Measurements from ENCODE around the gene NFIL3.
"Not testable (repeated sequence)": the region's sequence is repeated elsewhere in the genome, so short reads cannot be mapped to it uniquely, and the experiment has no call there.

NFIL3 gene

DNA sequence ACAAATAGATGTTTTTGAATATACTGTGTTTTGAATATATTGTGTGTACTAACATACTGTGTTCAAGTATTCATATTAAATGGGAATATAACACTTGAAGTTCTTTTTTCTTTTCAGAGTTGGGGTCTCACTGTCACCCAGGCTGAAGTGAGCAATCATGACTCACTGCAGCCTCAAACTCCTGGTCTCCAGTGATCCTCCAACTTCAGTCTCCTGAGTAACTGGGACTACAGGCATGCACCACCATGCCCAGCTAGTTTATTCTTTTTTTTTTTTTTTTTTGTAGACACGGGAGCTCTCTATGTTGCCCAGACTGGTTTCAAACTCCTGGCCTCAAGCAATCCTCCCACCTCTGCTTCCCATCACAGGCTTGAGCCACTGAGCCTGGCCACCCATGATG lies 38.7 kb downstream of the NFIL3 start:
- H3K9ac ChIP-seq (ENCODE audit: low read length), result no peak overlapping the region
- no peaks in the 10 kb centered on the region for H3K9me3 ChIP-seq (ENCODE audit: control insufficient read depth, low read length)
- H3K27me3 ChIP-seq (ENCODE audit: control insufficient read depth, insufficient read depth, low read length), result no peaks in the 10 kb centered on the region
- H3K36me3 ChIP-seq (ENCODE audit: control insufficient read depth, insufficient read depth, low read length), result no peaks in the 10 kb centered on the region
- H3K4me3 ChIP-seq (ENCODE audit: low read length), result no peak overlapping the region
- no peaks in the 10 kb centered on the region for H3K4me1 ChIP-seq (ENCODE audit: control insufficient read depth, insufficient read depth, low read length)

DNA sequence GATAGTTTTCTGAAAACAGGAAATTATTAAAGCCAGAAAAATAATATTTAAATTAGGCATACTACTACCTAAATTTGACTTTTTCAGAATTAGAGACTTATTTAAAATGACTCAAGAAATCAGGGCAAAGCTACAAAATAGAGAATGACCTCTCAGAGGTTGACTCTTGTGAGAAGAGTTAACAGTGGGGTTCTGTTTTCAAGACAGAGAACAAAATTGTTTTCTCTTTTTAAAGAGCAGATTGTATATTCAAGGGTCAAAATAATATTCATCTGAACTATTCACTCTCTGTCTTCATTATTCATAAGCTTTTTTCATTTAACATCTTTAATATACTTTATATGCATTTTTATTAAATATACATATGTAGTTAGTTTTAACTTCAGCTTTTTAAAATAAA lies 40.1 kb downstream of the NFIL3 start:
- Histone ChIP-seq H3K36me3 (ENCODE audit: control insufficient read depth, insufficient read depth, low read length) (no peaks in the 10 kb centered on the region), H3K9me3 (ENCODE audit: control insufficient read depth, low read length) (no peaks in the 10 kb centered on the region), H3K4me3 (ENCODE audit: low read length) (no peak overlapping the region), H3K27me3 (ENCODE audit: control insufficient read depth, insufficient read depth, low read length) (no peaks in the 10 kb centered on the region), H3K9ac (ENCODE audit: low read length) (no peak overlapping the region), H3K4me1 (ENCODE audit: control insufficient read depth, insufficient read depth, low read length) (peaks cover 4% of the 10 kb centered on the region)

DNA sequence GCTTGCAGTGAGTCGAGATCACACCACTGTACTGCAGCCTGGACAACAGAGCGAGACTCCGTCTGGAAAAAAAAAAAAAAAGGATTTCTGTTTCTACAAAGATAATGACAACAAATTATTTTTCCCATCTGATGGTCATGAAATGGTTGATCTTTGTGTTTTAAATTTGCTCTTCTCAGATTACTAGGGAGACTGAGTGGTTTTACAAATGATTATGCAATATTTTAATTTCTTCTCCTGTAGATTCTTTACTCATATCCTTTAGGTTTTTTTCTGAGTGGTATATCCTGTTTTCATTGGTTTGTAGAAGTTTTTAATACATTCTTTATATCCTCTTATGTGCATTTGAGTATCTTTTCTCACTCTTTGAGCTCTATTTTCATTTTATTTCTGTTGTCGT lies 41.3 kb downstream of the NFIL3 start:
- no peaks in the 10 kb centered on the region for H3K27me3 ChIP-seq (ENCODE audit: control insufficient read depth, insufficient read depth, low read length)
- no peak overlapping the region for H3K4me3 ChIP-seq (ENCODE audit: low read length)
- no peaks in the 10 kb centered on the region for H3K36me3 ChIP-seq (ENCODE audit: control insufficient read depth, insufficient read depth, low read length)
- H3K9me3 ChIP-seq (ENCODE audit: control insufficient read depth, low read length), result no peaks in the 10 kb centered on the region
- peaks cover 6% of the 10 kb centered on the region for H3K4me1 ChIP-seq (ENCODE audit: control insufficient read depth, insufficient read depth, low read length)
- H3K9ac ChIP-seq (ENCODE audit: low read length), result no peak overlapping the region

DNA sequence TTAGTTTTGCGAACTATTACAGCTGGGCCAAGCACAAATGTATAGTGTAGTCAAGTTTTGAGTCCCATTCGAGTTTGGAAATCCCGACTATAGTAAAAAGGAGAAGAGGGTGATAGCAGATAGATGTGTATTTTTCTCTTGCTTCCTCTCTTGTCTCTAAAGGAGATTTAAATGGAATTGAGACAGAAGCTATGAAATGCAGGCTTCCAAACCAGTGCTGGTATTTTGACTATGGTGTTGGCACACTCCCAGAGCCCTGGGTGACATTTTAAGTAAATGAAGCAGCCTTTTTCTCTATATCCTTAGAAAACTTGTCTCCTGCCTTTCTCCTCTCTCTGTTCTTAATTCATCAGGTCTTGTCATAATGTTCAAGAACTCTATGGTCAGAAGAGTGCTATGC lies 44.2 kb downstream of the NFIL3 start:
- peaks cover 6% of the 10 kb centered on the region for H3K4me1 ChIP-seq (ENCODE audit: control insufficient read depth, insufficient read depth, low read length)
- no peaks in the 10 kb centered on the region for H3K36me3 ChIP-seq (ENCODE audit: control insufficient read depth, insufficient read depth, low read length)
- no peaks in the 10 kb centered on the region for H3K9me3 ChIP-seq (ENCODE audit: control insufficient read depth, low read length)
- H3K9ac ChIP-seq (ENCODE audit: low read length), result no peak overlapping the region
- H3K27me3 ChIP-seq (ENCODE audit: control insufficient read depth, insufficient read depth, low read length), result no peaks in the 10 kb centered on the region
- no peak overlapping the region for H3K4me3 ChIP-seq (ENCODE audit: low read length)

DNA sequence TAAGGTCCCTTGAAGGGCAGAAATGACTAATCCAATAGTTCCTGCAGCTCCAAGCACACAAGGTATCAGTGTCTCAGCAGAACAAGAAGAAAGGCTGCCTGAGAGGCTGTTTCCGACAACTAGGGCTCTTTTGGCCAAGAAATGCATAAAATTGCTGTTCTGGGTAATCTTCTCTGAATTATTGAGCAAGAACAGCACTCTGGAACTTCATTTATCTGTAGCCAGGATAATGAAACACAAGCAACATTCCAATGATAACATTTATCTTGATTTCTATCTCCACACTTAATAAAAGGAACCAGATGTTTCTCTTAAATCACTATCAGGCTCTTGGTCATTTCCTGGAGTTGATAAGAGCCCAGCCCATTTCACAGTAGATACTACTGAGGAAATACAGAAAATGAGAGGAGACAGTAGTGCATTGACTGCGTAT lies 44.9 kb downstream of the NFIL3 start:
- H3K27me3 ChIP-seq (ENCODE audit: control insufficient read depth, insufficient read depth, low read length), result no peaks in the 10 kb centered on the region
- peaks cover 6% of the 10 kb centered on the region for H3K4me1 ChIP-seq (ENCODE audit: control insufficient read depth, insufficient read depth, low read length)
- no peak overlapping the region for H3K4me3 ChIP-seq (ENCODE audit: low read length)
- no peaks in the 10 kb centered on the region for H3K9me3 ChIP-seq (ENCODE audit: control insufficient read depth, low read length)
- H3K9ac ChIP-seq (ENCODE audit: low read length), result no peak overlapping the region
- H3K36me3 ChIP-seq (ENCODE audit: control insufficient read depth, insufficient read depth, low read length), result no peaks in the 10 kb centered on the region

DNA sequence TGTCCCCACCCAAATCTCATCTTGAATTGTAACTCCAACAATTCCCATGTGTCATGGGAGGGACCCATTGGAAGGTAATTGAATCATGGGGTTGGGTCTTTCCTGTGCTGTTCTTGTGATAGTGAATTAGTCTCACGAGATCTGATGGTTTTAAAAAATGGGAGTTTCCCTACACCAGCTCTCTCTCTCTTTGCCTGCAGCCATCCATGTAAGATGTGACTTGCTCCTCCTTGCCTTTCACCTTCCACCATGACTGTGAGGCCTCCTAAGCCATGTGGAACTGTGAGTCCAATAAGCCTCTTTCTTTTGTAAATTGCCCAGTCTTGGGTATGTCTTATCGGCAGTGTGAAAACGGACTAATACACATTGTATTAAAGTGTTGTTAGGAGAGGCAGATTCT lies 45.6 kb downstream of the NFIL3 start:
- not testable (repeated sequence) for H3K9me3 ChIP-seq (ENCODE audit: control insufficient read depth, low read length); H3K4me1 ChIP-seq (ENCODE audit: control insufficient read depth, insufficient read depth, low read length); H3K36me3 ChIP-seq (ENCODE audit: control insufficient read depth, insufficient read depth, low read length); H3K4me3 ChIP-seq (ENCODE audit: low read length); H3K27me3 ChIP-seq (ENCODE audit: control insufficient read depth, insufficient read depth, low read length); H3K9ac ChIP-seq (ENCODE audit: low read length)

DNA sequence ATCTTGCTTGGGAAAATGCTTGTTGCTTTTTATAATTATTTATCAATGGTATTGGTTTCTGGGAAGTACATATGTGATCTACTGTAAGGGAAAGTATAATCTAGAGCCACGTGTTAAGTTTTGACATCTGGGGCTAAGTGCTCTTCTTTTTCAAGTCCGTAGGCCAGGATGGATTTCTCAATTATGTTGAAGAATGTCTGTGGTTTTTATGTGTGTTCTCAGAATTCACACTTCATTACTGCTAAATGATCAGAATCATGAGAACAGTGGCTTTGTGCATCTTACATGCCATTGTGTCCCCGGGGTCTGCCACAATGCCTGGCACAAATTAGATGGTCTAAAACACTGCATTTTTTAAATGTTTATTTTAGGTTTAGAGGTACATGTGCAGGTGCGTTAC lies 47.4 kb downstream of the NFIL3 start:
- Histone ChIP-seq H3K36me3 (ENCODE audit: control insufficient read depth, insufficient read depth, low read length) (no peaks in the 10 kb centered on the region), H3K4me3 (ENCODE audit: low read length) (no peak overlapping the region), H3K9me3 (ENCODE audit: control insufficient read depth, low read length) (no peaks in the 10 kb centered on the region), H3K9ac (ENCODE audit: low read length) (no peak overlapping the region), H3K27me3 (ENCODE audit: control insufficient read depth, insufficient read depth, low read length) (no peaks in the 10 kb centered on the region), H3K4me1 (ENCODE audit: control insufficient read depth, insufficient read depth, low read length) (peaks cover 6% of the 10 kb centered on the region)

DNA sequence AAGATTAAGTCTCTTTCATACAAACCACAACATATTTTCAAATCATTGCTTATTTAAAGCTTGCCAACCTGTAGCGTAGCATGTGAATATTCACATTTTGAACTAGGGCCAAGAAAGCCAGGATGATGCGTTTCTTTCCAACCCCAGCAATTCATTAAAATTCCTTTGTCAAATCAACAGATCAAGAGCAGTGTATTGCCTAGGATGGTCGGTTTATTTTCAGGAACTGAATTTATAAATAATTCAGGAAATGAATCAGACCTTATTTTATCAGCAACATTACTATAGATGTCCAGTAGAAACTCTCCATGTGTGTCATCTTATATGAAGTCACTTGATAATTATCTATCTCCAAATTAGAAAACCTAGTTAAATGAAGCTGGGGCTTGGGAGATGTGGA lies 48.7 kb downstream of the NFIL3 start:
- Histone ChIP-seq H3K9me3 (ENCODE audit: control insufficient read depth, low read length) (no peaks in the 10 kb centered on the region), H3K4me1 (ENCODE audit: control insufficient read depth, insufficient read depth, low read length) (peaks cover 6% of the 10 kb centered on the region), H3K27me3 (ENCODE audit: control insufficient read depth, insufficient read depth, low read length) (no peaks in the 10 kb centered on the region), H3K4me3 (ENCODE audit: low read length) (no peak overlapping the region), H3K9ac (ENCODE audit: low read length) (no peak overlapping the region), H3K36me3 (ENCODE audit: control insufficient read depth, insufficient read depth, low read length) (no peaks in the 10 kb centered on the region)

DNA sequence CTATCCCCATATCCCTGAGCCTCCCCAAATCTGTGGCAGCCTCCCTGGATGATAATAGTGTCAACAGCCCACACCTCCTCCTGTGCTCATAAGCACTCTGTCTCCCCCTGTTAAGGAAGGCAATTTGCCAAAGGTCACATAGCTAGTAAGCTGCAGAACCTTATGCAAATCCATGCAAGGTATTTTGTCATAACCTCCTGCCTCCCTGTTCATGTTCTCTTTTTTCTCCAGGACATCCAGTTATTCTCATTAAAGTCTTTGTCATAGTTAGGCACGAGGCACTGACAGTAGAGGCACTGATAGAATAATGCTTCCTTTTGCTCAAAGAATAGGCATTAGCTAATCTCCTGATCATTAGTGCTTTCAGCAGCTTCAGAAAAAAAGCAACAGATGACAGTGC lies 51.7 kb downstream of the NFIL3 start:
- H3K27me3 ChIP-seq (ENCODE audit: control insufficient read depth, insufficient read depth, low read length), result no peaks in the 10 kb centered on the region
- no peaks in the 10 kb centered on the region for H3K36me3 ChIP-seq (ENCODE audit: control insufficient read depth, insufficient read depth, low read length)
- no peak overlapping the region for H3K4me3 ChIP-seq (ENCODE audit: low read length)
- H3K9me3 ChIP-seq (ENCODE audit: control insufficient read depth, low read length), result no peaks in the 10 kb centered on the region
- no peaks in the 10 kb centered on the region for H3K4me1 ChIP-seq (ENCODE audit: control insufficient read depth, insufficient read depth, low read length)
- H3K9ac ChIP-seq (ENCODE audit: low read length), result no peak overlapping the region

DNA sequence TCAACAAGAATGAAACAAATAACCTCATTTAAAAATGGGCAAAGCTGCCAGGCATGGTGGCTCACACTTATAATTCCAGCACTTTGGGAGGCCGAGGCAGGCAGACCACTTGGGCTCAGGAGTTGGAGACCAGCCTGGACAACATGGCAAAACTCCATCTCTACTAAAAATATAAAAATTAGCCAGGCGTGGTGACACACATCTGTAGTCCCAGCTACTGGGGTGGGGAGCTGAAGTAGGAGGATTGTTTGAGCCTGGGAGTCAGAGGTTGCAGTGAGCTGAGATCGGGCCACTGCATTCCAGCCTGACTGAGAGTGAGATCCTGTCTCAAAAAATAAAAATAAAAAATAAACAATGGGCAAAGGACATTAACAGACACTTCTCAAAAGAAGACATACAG lies 53.6 kb downstream of the NFIL3 start:
- H3K9me3 ChIP-seq (ENCODE audit: control insufficient read depth, low read length); H3K36me3 ChIP-seq (ENCODE audit: control insufficient read depth, insufficient read depth, low read length); H3K27me3 ChIP-seq (ENCODE audit: control insufficient read depth, insufficient read depth, low read length); H3K4me3 ChIP-seq (ENCODE audit: low read length); H3K9ac ChIP-seq (ENCODE audit: low read length); H3K4me1 ChIP-seq (ENCODE audit: control insufficient read depth, insufficient read depth, low read length): not testable (repeated sequence)

DNA sequence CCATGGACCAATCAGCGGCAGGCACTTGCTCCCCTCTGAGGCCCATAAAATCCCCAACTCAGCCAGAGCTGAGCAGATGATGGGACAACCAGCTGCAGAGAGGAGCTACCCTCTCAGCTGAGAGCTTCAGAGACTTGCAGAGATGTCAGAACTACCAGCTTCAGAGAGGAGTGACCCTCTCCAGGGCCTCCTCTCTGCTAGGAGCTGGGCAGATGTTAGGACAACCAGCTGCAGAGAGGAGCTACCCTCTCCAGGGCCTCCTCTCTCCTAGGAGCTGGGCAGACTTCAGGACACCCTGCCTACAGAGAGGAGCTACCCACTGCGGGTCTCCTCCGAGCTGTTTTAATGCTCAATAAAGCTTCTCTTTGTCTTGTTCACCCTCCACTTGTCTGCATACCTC lies 58.9 kb downstream of the NFIL3 start:
- H3K9me3 ChIP-seq (ENCODE audit: control insufficient read depth, low read length), result no peaks in the 10 kb centered on the region
- H3K4me3 ChIP-seq (ENCODE audit: low read length), result no peak overlapping the region
- no peaks in the 10 kb centered on the region for H3K36me3 ChIP-seq (ENCODE audit: control insufficient read depth, insufficient read depth, low read length)
- no peaks in the 10 kb centered on the region for H3K27me3 ChIP-seq (ENCODE audit: control insufficient read depth, insufficient read depth, low read length)
- H3K9ac ChIP-seq (ENCODE audit: low read length), result no peak overlapping the region
- peaks cover 15% of the 10 kb centered on the region for H3K4me1 ChIP-seq (ENCODE audit: control insufficient read depth, insufficient read depth, low read length)

DNA sequence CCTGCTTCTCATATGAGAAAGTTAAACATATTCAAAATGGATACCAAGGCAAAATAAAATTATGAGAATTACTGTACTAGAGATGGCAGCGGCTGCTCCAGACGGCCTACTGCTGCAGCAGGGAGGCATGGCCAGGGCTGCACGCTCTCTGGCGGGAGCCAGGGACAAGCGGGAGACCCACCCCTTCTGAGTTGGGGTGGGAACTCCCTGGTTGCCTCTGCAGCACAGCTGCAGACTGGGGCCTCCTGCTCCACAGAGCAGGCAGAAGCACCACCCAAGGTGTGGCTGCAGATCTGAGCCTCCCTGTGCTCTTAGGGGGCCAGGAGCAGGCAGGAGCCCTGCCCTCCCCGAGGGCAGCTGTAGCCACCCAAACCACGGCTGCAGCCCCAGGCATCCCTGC lies 59.6 kb downstream of the NFIL3 start:
- H3K36me3 ChIP-seq (ENCODE audit: control insufficient read depth, insufficient read depth, low read length), result no peaks in the 10 kb centered on the region
- no peak overlapping the region for H3K4me3 ChIP-seq (ENCODE audit: low read length)
- H3K9me3 ChIP-seq (ENCODE audit: control insufficient read depth, low read length), result no peaks in the 10 kb centered on the region
- no peak overlapping the region for H3K9ac ChIP-seq (ENCODE audit: low read length)
- H3K27me3 ChIP-seq (ENCODE audit: control insufficient read depth, insufficient read depth, low read length), result no peaks in the 10 kb centered on the region
- H3K4me1 ChIP-seq (ENCODE audit: control insufficient read depth, insufficient read depth, low read length), result peaks cover 18% of the 10 kb centered on the region

DNA sequence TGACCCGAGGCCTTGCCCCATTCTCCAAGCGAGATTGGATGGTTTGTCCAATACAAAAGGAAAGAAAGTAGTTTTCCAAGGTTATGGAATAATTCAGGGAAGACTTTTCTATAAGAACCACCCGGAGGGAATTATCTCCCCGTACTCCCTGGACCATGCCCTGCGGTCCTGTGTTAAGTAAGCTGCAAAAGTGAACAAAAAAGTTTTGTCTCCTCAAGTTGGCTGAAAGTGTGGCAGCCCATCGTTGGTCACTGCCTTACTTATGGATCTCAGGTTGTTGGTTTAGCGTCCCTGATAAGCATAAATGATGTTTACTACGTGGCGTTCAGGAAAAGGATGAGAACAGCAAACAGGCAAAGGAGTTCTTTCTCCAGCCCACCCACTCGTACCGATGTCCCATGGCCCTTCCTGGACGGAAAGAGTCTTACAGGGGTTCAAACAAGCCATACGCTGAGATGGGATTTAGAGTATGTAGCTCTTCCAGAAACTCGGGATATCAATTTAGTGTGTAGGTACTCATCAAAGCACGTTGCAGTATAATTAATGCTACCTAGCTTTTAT lies 61.5 kb downstream of the NFIL3 start:
- Histone ChIP-seq H3K4me1 (ENCODE audit: control insufficient read depth, insufficient read depth, low read length) (peaks cover 18% of the 10 kb centered on the region), H3K9ac (ENCODE audit: low read length) (peak overlapping the region; percentile 92), H3K27me3 (ENCODE audit: control insufficient read depth, insufficient read depth, low read length) (no peaks in the 10 kb centered on the region), H3K4me3 (ENCODE audit: low read length) (peak overlapping the region; percentile 47), H3K36me3 (ENCODE audit: control insufficient read depth, insufficient read depth, low read length) (no peaks in the 10 kb centered on the region), H3K9me3 (ENCODE audit: control insufficient read depth, low read length) (no peaks in the 10 kb centered on the region)

All from mucosa of stomach (tissue), 1 donor.